ENCODE measurements around the gene RIN2. TPM values are rescaled to one million over a fixed set of nuclear protein-coding genes. Genes with fewer than 3 reads are reported as not detected.

The RIN2 gene
- total RNA-seq, 4 donors from 2014 or later, result 68.2 to 87.2 (median 79.6) TPM

DNA sequence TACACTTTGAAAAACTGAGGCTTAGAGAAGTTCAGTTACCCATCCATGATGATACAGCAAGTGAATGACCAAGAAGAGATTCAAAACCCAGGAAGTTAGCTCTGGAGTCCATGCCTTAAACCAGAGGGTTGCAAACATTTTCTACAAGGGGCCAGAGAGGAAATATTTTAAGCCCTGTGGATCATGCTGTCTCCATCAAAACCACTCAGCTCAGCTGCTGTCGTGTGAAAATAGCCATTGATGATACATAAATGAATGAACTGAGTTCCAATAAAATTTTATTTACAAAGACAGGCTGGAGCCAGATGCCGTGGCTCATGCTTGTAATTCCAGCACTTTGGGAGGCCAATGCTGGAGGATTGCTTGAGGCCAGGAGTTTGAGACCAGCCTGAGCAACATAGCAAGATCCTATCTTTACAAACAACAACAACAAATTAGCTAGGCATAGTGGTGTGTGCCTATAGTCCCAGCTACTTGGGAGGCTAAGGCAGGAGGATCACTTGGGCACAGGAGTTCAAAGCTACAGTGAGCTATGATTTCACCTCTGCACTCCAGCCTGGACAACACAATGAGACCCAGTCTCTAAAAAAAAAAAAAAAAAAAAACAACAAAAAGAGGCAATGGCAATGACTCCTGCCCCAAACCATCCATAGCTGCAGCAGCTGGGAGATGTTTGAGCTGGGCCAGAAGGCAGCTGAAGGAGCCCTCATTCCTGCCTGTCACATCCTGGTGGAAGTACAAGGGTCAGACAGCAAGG is 44.1 kb upstream of the RIN2 start:
- Histone ChIP-seq H3K36me3 (no peaks in the 10 kb centered on the region), H3K4me3 (no peak overlapping the region), H3K27ac (no peak overlapping the region), H3K9me3 (no peaks in the 10 kb centered on the region), H3K4me1 (peaks cover 4% of the 10 kb centered on the region), H3K27me3 (no peaks in the 10 kb centered on the region)
- DNase-seq (ENCODE audit: low spot score in 2 of 2), result no peak
- TF ChIP-seq CTCF (IDR thresholded peaks at IDR 0.05), result no peak
- TF ChIP-seq POLR2AphosphoS5 (IDR thresholded peaks at IDR 0.05), result no peak
- no peak for TF ChIP-seq POLR2A (IDR thresholded peaks at IDR 0.05)
- TF ChIP-seq EP300 (IDR thresholded peaks at IDR 0.05), result no peak
- 82% methylated on average over 2 of the region's 2 CpGs for WGBS

DNA sequence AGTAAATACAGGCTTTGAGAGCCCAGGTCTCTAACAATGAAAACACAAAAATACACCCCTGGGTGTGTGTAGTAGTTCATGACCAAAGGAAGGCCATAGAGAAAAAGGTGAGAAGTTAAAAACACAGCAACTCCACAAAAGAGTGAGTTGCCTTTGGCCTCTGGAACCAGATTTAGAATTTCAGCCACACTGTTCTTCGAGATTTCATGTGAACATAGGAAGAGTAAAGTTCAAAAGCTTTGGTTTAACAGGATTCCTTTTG is 43.5 kb upstream of the RIN2 start:
- no peak overlapping the region for H3K4me3 ChIP-seq
- H3K27ac ChIP-seq, result no peak overlapping the region
- whole genome bisulfite sequencing, result 84% methylated on average over 1 of the region's 1 CpG
- no peaks in the 10 kb centered on the region for H3K27me3 ChIP-seq
- H3K36me3 ChIP-seq, result no peaks in the 10 kb centered on the region
- peaks cover 4% of the 10 kb centered on the region for H3K4me1 ChIP-seq
- TF ChIP-seq POLR2A (IDR thresholded peaks at IDR 0.05), result no peak
- TF ChIP-seq CTCF (IDR thresholded peaks at IDR 0.05), result no peak
- TF ChIP-seq POLR2AphosphoS5 (IDR thresholded peaks at IDR 0.05), result no peak
- H3K9me3 ChIP-seq, result no peaks in the 10 kb centered on the region
- DNase-seq (ENCODE audit: low spot score in 2 of 2), result no peak

GRCh38 chr20:19715986-19716385 is 42.1 kb upstream of the RIN2 start:
- 88% methylated on average over 3 of the region's 3 CpGs for WGBS
- Histone ChIP-seq H3K4me3 (no peak overlapping the region), H3K27ac (no peak overlapping the region), H3K36me3 (no peaks in the 10 kb centered on the region), H3K27me3 (no peaks in the 10 kb centered on the region), H3K9me3 (no peaks in the 10 kb centered on the region), H3K4me1 (no peaks in the 10 kb centered on the region)
- no peak for TF ChIP-seq POLR2AphosphoS5 (IDR thresholded peaks at IDR 0.05)
- no peak for TF ChIP-seq POLR2A (IDR thresholded peaks at IDR 0.05)
- no peak for TF ChIP-seq EP300 (IDR thresholded peaks at IDR 0.05)
- TF ChIP-seq CTCF (IDR thresholded peaks at IDR 0.05), result no peak
- no peak for DNase-seq (ENCODE audit: low spot score in 2 of 2)

- H3K27me3 ChIP-seq, result no peaks in the 10 kb centered on the region
- no peaks in the 10 kb centered on the region for H3K36me3 ChIP-seq
- no peak for TF ChIP-seq POLR2AphosphoS5 (IDR thresholded peaks at IDR 0.05)
- TF ChIP-seq CTCF (IDR thresholded peaks at IDR 0.05), result no peak
- TF ChIP-seq EP300 (IDR thresholded peaks at IDR 0.05), result no peak
- no peak for TF ChIP-seq POLR2A (IDR thresholded peaks at IDR 0.05)
- H3K4me3 ChIP-seq, result no peak overlapping the region
- 88% methylated on average over 3 of the region's 3 CpGs for WGBS
- H3K9me3 ChIP-seq, result no peaks in the 10 kb centered on the region
- no peak overlapping the region for H3K27ac ChIP-seq
- no peak for DNase-seq (ENCODE audit: low spot score in 2 of 2)
- no peaks in the 10 kb centered on the region for H3K4me1 ChIP-seq
Measured at GRCh38 chr20:19718880-19719279, 39.2 kb upstream of the RIN2 start.

DNA sequence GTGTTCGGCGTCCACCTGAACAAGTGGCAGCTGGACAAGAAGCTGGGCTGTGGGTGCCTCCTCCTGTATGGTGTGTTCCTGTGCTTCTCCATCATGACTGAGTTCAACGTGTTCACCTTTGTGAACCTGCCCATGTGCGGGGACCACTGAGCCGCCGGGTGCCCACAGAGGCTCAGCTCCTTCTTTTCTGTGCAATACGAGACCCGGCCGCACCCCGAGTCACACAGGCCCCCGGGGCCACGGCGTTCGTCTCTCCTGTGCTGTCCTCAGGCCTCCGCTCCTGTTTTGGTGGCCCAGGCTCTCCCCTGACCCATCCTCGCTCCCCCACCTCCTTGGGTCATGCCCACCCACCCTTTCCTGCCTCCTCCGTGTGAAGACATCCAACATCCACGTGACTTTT is 37.1 kb upstream of the RIN2 start:
- no peak overlapping the region for H3K4me3 ChIP-seq
- no peak for DNase-seq (ENCODE audit: low spot score in 2 of 2)
- 93% methylated on average over 16 of the region's 18 CpGs for WGBS
- no peaks in the 10 kb centered on the region for H3K4me1 ChIP-seq
- H3K27me3 ChIP-seq, result no peaks in the 10 kb centered on the region
- H3K36me3 ChIP-seq, result no peaks in the 10 kb centered on the region
- no peak for TF ChIP-seq POLR2A (IDR thresholded peaks at IDR 0.05)
- no peaks in the 10 kb centered on the region for H3K9me3 ChIP-seq
- no peak overlapping the region for H3K27ac ChIP-seq

- Histone ChIP-seq H3K4me1 (no peaks in the 10 kb centered on the region), H3K4me3 (no peak overlapping the region), H3K27ac (no peak overlapping the region), H3K27me3 (no peaks in the 10 kb centered on the region), H3K36me3 (no peaks in the 10 kb centered on the region), H3K9me3 (no peaks in the 10 kb centered on the region)
- DNase-seq (ENCODE audit: low spot score in 2 of 2), result no peak
- WGBS, result 92% methylated on average over 4 of the region's 4 CpGs
- TF ChIP-seq POLR2AphosphoS5 (IDR thresholded peaks at IDR 0.05) (no peak), POLR2A (IDR thresholded peaks at IDR 0.05) (no peak), EP300 (IDR thresholded peaks at IDR 0.05) (no peak), CTCF (IDR thresholded peaks at IDR 0.05) (no peak)
Measured at GRCh38 chr20:19723051-19723450, 35.0 kb upstream of the RIN2 start.

All from suprapubic skin (tissue), 4 donors.